22Rv1 (cell line): ENCODE data around the gene SUCLG2.

ENCODE experiments used
- ZFX ChIP-seq: fragments of 450-650 bp; IDR thresholded peaks from 2 replicates; pipeline ENCODE4 v1.6.1; 2017; ENCODE audit warnings: antibody characterized with exemption, borderline replicate concordance
- TF ChIP-seq, protein P1 (sequence below): fragments of 450-650 bp; IDR thresholded peaks from 2 replicates; pipeline ENCODE4 v1.5.1; 2017; ENCODE audit warnings: mild to moderate bottlenecking

DNA sequence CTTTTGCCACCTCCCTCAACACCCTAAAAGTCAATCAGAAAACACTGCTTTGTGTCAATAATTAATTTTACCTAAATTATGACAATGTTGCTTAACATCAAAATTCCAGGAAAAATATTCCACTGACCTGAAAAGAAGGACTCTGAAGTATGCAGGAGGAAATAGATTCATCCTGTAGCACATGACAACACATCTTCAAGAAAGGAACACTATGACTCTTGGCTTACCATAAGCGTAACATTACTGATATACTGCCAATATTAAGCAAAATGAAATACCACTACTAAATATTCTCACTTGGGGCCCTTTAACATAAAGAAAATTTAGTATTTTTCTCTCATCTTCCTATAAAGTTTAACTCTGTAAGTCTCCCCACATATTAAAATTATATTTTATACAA lies 9.6 kb downstream of the SUCLG2 start:
- TF ChIP-seq, protein P1, sequence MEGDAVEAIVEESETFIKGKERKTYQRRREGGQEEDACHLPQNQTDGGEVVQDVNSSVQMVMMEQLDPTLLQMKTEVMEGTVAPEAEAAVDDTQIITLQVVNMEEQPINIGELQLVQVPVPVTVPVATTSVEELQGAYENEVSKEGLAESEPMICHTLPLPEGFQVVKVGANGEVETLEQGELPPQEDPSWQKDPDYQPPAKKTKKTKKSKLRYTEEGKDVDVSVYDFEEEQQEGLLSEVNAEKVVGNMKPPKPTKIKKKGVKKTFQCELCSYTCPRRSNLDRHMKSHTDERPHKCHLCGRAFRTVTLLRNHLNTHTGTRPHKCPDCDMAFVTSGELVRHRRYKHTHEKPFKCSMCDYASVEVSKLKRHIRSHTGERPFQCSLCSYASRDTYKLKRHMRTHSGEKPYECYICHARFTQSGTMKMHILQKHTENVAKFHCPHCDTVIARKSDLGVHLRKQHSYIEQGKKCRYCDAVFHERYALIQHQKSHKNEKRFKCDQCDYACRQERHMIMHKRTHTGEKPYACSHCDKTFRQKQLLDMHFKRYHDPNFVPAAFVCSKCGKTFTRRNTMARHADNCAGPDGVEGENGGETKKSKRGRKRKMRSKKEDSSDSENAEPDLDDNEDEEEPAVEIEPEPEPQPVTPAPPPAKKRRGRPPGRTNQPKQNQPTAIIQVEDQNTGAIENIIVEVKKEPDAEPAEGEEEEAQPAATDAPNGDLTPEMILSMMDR = no peak
- no peak for TF ChIP-seq ZFX
